ENCODE results near the gene ABAT. TPM values are rescaled to one million over a fixed set of nuclear protein-coding genes. Genes with fewer than 3 reads are reported as not detected.

The ABAT gene
- total RNA-seq, 2 experiments from 2014 or later: 2.0 to 6.7 TPM

GRCh38 chr16:8818504-8819270 lies 144.3 kb downstream of the ABAT start:
- no peak overlapping the region for H3K27ac ChIP-seq (ENCODE audit: low read depth, low read length, poor library complexity, severe bottlenecking)
- no peak overlapping the region for H3K4me2 ChIP-seq (ENCODE audit: low read length)
- no peak for DNase-seq (ENCODE audit: low spot score)
- no peaks in the 10 kb centered on the region for H3K79me2 ChIP-seq (ENCODE audit: insufficient read depth, low read depth, low read length)
- H3K4me3 ChIP-seq (ENCODE audit: low read depth, low read length, poor library complexity, severe bottlenecking): no peak overlapping the region
- POLR2A ChIA-PET: no interaction called here
- no peak overlapping the region for H2AFZ ChIP-seq (ENCODE audit: low read length)
- no peaks in the 10 kb centered on the region for H4K20me1 ChIP-seq (ENCODE audit: insufficient read depth, low read length)
- TF ChIP-seq CTCF (conservative IDR thresholded peaks at IDR 0.05; ENCODE audit: low read length): no peak
- TF ChIP-seq EZH2phosphoT487 (IDR thresholded peaks at IDR 0.05; ENCODE audit: borderline replicate concordance, low read depth, low read length): no peak
- no peaks in the 10 kb centered on the region for H3K9me2 ChIP-seq (ENCODE audit: insufficient read depth, low read length)
- H3K4me1 ChIP-seq (ENCODE audit: insufficient read depth, low read length, poor library complexity, severe bottlenecking): no peaks in the 10 kb centered on the region
- CTCF ChIA-PET (ENCODE audit: unreplicated experiment): interaction anchor here (0.6 kb wide), 1 partner anchor 146 kb away, joined by 3 read pairs; no protein-coding TSS in a partner anchor
- intact Hi-C loops (cut with micrococcal nuclease; ENCODE audit: unreplicated experiment): no loop called here
- no TSS peak for BruUV-seq (replicated peaks)
- H3K36me3 ChIP-seq (ENCODE audit: insufficient read depth, low read length): peaks cover 99% of the 10 kb centered on the region
- no peaks in the 10 kb centered on the region for H3K9me3 ChIP-seq (ENCODE audit: low read length)

- ChIA-PET POLR2A (no interaction called here), CTCF (ENCODE audit: unreplicated experiment) (interaction anchor here (0.6 kb wide), 1 partner anchor 147 kb away, joined by 3 read pairs; no protein-coding TSS in a partner anchor)
- TF ChIP-seq EZH2phosphoT487 (IDR thresholded peaks at IDR 0.05; ENCODE audit: borderline replicate concordance, low read depth, low read length) (no peak), CTCF (conservative IDR thresholded peaks at IDR 0.05; ENCODE audit: low read length) (no peak)
- no peaks in the 10 kb centered on the region for H3K4me1 ChIP-seq (ENCODE audit: insufficient read depth, low read length, poor library complexity, severe bottlenecking)
- no TSS peak for BruUV-seq (replicated peaks)
- H3K9me2 ChIP-seq (ENCODE audit: insufficient read depth, low read length): no peaks in the 10 kb centered on the region
- no peak overlapping the region for H3K4me2 ChIP-seq (ENCODE audit: low read length)
- peaks cover 99% of the 10 kb centered on the region for H3K36me3 ChIP-seq (ENCODE audit: insufficient read depth, low read length)
- no peaks in the 10 kb centered on the region for H3K79me2 ChIP-seq (ENCODE audit: insufficient read depth, low read depth, low read length)
- intact Hi-C loops (cut with micrococcal nuclease; ENCODE audit: unreplicated experiment): no loop called here
- no peaks in the 10 kb centered on the region for H3K9me3 ChIP-seq (ENCODE audit: low read length)
- no peak overlapping the region for H2AFZ ChIP-seq (ENCODE audit: low read length)
- no peak overlapping the region for H3K27ac ChIP-seq (ENCODE audit: low read depth, low read length, poor library complexity, severe bottlenecking)
- no peaks in the 10 kb centered on the region for H4K20me1 ChIP-seq (ENCODE audit: insufficient read depth, low read length)
- DNase-seq (ENCODE audit: low spot score): no peak
- H3K4me3 ChIP-seq (ENCODE audit: low read depth, low read length, poor library complexity, severe bottlenecking): no peak overlapping the region
Observed at GRCh38 chr16:8819411-8820034, 145.1 kb downstream of the ABAT start.

- Histone ChIP-seq H3K4me2 (ENCODE audit: low read length) (no peak overlapping the region), H2AFZ (ENCODE audit: low read length) (no peak overlapping the region), H3K9me2 (ENCODE audit: insufficient read depth, low read length) (no peaks in the 10 kb centered on the region), H3K9me3 (ENCODE audit: low read length) (no peaks in the 10 kb centered on the region), H3K4me3 (ENCODE audit: low read depth, low read length, poor library complexity, severe bottlenecking) (no peak overlapping the region), H3K4me1 (ENCODE audit: insufficient read depth, low read length, poor library complexity, severe bottlenecking) (no peaks in the 10 kb centered on the region), H3K79me2 (ENCODE audit: insufficient read depth, low read depth, low read length) (no peaks in the 10 kb centered on the region), H4K20me1 (ENCODE audit: insufficient read depth, low read length) (no peaks in the 10 kb centered on the region), H3K27ac (ENCODE audit: low read depth, low read length, poor library complexity, severe bottlenecking) (no peak overlapping the region), H3K36me3 (ENCODE audit: insufficient read depth, low read length) (peaks cover 95% of the 10 kb centered on the region)
- intact Hi-C loops (cut with micrococcal nuclease; ENCODE audit: unreplicated experiment): no loop called here
- POLR2A ChIA-PET: no interaction called here
- no TSS peak for BruUV-seq (replicated peaks)
- no peak for DNase-seq (ENCODE audit: low spot score)
- TF ChIP-seq CTCF (conservative IDR thresholded peaks at IDR 0.05; ENCODE audit: low read length): no peak
- TF ChIP-seq EZH2phosphoT487 (IDR thresholded peaks at IDR 0.05; ENCODE audit: borderline replicate concordance, low read depth, low read length): no peak
- CTCF ChIA-PET (ENCODE audit: unreplicated experiment): no interaction called here
Observed at GRCh38 chr16:8822403-8822802, 148.0 kb downstream of the ABAT start.

All from OCI-LY7 (cell line).